ENCODE measurements around the gene ISG15. TPM values are rescaled to one million over a fixed set of nuclear protein-coding genes. Genes with fewer than 3 reads are reported as not detected.
"Not testable (repeated sequence)": the region's sequence is repeated elsewhere in the genome, so short reads cannot be mapped to it uniquely, and the experiment has no call there.

ISG15 gene
- polyA plus RNA-seq, 1 donor = 26.0 TPM

GRCh38 chr1:1013922-1014648 lies 788 bp downstream of the ISG15 start:
- WGBS (ENCODE audit: insufficient coverage, low lambda C conversion rate) = 0% methylated on average over 1 of the region's 41 CpGs
- Histone ChIP-seq H3K36me3 (ENCODE audit: control insufficient read depth, insufficient read depth, low read length) (no peaks in the 10 kb centered on the region), H3K4me3 (ENCODE audit: low read length) (peak overlapping the region; percentile 71), H3K4me1 (ENCODE audit: control insufficient read depth, insufficient read depth, low read length) (peaks cover 12% of the 10 kb centered on the region), H3K9me3 (ENCODE audit: control insufficient read depth, low read depth, low read length) (peaks cover 8% of the 10 kb centered on the region), H3K27ac (ENCODE audit: low read length) (peak overlapping the region; percentile 89), H3K27me3 (ENCODE audit: control insufficient read depth, insufficient read depth, low read length) (no peaks in the 10 kb centered on the region)
- DNase-seq = no peak

DNA sequence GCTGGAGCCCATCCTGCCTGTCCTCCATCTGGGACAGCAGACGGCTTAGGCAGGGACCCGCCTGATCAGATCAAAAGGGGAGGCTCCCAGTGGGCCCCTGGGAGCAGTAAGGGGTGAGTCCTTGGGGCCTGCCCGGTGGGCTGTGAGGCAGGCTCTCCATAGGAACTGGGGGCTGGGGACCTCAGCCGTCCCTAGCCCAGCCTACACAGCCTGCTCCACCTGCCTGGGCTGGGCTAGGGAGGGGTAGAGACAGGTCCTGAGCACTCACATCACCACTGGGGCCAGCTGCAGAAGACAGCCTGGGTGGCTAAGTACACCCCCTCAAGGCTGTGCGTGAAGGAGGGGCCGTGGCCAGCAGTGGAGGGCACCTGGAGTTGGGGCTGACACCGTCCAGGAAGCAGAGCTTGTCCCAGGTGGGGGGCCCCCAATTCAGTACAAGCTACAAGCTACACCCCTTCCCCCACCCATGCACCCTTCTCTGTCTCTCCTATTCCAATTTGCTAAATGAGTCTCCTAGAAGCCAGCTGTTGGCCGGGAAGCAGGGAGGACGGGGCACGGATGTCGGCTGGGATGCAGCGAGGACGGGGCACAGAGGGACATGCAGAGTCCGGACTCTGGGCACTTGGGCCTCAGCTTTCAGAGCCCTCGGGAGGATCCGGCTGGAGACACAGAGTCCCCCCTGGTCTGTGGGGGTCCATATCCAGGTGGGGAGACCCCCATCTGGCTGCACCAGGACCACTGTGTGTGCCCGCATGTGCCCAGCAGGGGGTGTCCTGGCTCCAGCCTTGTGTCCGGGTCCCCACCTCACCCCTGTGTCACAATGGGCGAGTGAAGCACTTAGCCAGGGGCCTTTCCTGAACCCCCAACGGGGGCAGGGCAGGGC lies 1.7 kb downstream of the ISG15 start:
- Histone ChIP-seq H3K36me3 (ENCODE audit: control insufficient read depth, insufficient read depth, low read length) (no peaks in the 10 kb centered on the region), H3K4me3 (ENCODE audit: low read length) (no peak overlapping the region), H3K27me3 (ENCODE audit: control insufficient read depth, insufficient read depth, low read length) (no peaks in the 10 kb centered on the region), H3K4me1 (ENCODE audit: control insufficient read depth, insufficient read depth, low read length) (peaks cover 13% of the 10 kb centered on the region), H3K27ac (ENCODE audit: low read length) (peak overlapping the region; percentile 6), H3K9me3 (ENCODE audit: control insufficient read depth, low read depth, low read length) (peaks cover 8% of the 10 kb centered on the region)
- DNase-seq = no peak
- WGBS (ENCODE audit: insufficient coverage, low lambda C conversion rate) = no CpG with 5 or more reads among the region's 20 CpGs

- WGBS (ENCODE audit: insufficient coverage, low lambda C conversion rate) = no CpG with 5 or more reads among the region's 17 CpGs
- not testable (repeated sequence) for H3K27me3 ChIP-seq (ENCODE audit: control insufficient read depth, insufficient read depth, low read length); DNase-seq; H3K36me3 ChIP-seq (ENCODE audit: control insufficient read depth, insufficient read depth, low read length); H3K4me3 ChIP-seq (ENCODE audit: low read length); H3K9me3 ChIP-seq (ENCODE audit: control insufficient read depth, low read depth, low read length); H3K27ac ChIP-seq (ENCODE audit: low read length)
- H3K4me1 ChIP-seq (ENCODE audit: control insufficient read depth, insufficient read depth, low read length) = peaks cover 31% of the 10 kb centered on the region
Observed at GRCh38 chr1:1017397-1018320, 4.4 kb downstream of the ISG15 start.

- WGBS (ENCODE audit: insufficient coverage, low lambda C conversion rate) = no CpG with 5 or more reads among the region's 26 CpGs
- not testable (repeated sequence) for H3K27me3 ChIP-seq (ENCODE audit: control insufficient read depth, insufficient read depth, low read length); DNase-seq; H3K4me3 ChIP-seq (ENCODE audit: low read length); H3K9me3 ChIP-seq (ENCODE audit: control insufficient read depth, low read depth, low read length); H3K27ac ChIP-seq (ENCODE audit: low read length)
- H3K36me3 ChIP-seq (ENCODE audit: control insufficient read depth, insufficient read depth, low read length) = peaks cover 11% of the 10 kb centered on the region
- H3K4me1 ChIP-seq (ENCODE audit: control insufficient read depth, insufficient read depth, low read length) = peaks cover 36% of the 10 kb centered on the region
Observed at GRCh38 chr1:1018321-1018685, 5.0 kb downstream of the ISG15 start.

DNA sequence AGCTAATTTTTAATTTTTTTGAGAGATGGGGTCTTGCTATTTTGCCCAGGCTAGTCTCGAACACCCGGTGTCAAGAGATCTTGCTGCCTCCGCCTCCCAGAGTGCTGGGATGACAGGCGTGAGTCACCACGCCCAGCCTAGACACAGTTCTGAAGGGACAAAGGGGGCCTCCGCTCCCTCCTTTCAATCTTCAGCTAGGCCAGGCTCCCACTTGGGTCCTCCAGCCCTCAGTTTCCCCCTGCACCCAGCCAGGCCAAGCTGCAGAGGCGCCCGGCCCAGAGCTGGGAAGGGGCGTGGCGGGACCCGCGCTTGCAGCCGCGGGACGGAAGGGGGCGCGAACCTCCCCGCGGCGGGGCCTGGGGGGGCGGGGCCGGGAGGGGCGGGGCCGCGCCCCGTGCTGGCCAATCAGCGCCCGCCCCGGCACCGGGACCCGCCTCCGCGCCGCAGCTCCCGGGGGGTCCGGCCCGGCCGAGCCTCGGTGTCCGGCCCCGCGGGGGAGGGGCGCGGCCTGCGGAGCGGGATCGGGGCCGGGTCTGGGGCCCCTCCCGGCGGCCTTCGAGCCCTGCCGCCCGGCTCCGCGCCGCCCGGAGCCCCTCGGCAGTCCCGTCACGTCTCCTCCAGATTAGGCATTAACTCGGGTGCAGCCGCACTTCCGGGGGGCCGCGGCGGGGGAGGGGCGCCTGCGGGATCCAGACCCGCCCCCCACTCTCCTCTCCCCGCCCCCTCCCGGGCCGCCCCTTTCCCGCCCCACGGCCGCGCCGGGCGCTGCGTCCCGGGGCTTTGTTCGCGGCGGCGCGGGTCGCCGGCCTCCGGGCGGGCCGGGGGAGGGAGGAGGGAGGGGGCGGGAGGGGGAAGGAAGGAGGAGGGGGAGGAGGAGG lies 6.1 kb downstream of the ISG15 start:
- Histone ChIP-seq H3K27ac (ENCODE audit: low read length) (peak overlapping the region; percentile 75), H3K4me3 (ENCODE audit: low read length) (peak overlapping the region; percentile 24), H3K27me3 (ENCODE audit: control insufficient read depth, insufficient read depth, low read length) (no peaks in the 10 kb centered on the region), H3K9me3 (ENCODE audit: control insufficient read depth, low read depth, low read length) (peaks cover 4% of the 10 kb centered on the region), H3K4me1 (ENCODE audit: control insufficient read depth, insufficient read depth, low read length) (peaks cover 40% of the 10 kb centered on the region), H3K36me3 (ENCODE audit: control insufficient read depth, insufficient read depth, low read length) (peaks cover 20% of the 10 kb centered on the region)
- WGBS (ENCODE audit: insufficient coverage, low lambda C conversion rate) = no CpG with 5 or more reads among the region's 91 CpGs
- DNase-seq = peak; percentile 91 to 95

DNA sequence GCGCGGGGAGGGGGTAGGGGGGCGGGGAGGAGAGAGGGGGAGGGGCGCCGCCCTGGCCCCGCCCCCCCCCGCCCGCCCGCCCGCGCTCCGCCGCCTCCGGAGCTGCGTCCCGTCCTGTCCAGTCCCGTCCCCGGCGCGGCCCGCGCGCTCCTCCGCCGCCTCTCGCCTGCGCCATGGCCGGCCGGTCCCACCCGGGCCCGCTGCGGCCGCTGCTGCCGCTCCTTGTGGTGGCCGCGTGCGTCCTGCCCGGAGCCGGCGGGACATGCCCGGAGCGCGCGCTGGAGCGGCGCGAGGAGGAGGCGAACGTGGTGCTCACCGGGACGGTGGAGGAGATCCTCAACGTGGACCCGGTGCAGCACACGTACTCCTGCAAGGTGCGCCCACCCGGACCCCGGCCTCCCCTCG lies 6.7 kb downstream of the ISG15 start, which contains the start of gene AGRN:
Gene AGRN, plus strand, starts transcription at position 121 of the 405 bp plus-strand sequence. Its CDS starts 53 bp downstream, at position 174.
- H3K27ac ChIP-seq (ENCODE audit: low read length) = peak within 1 kb of the TSS; percentile 75
- H3K27me3 ChIP-seq (ENCODE audit: control insufficient read depth, insufficient read depth, low read length) = no peaks in the 10 kb centered on the region
- WGBS (ENCODE audit: insufficient coverage, low lambda C conversion rate) = no CpG with 5 or more reads among the region's 58 CpGs
- H3K4me1 ChIP-seq (ENCODE audit: control insufficient read depth, insufficient read depth, low read length) = peaks cover 46% of the 10 kb centered on the region
- H3K4me3 ChIP-seq (ENCODE audit: low read length) = peak within 1 kb of the TSS; percentile 62
- H3K9me3 ChIP-seq (ENCODE audit: control insufficient read depth, low read depth, low read length) = peaks cover 3% of the 10 kb centered on the region
- DNase-seq = peak in 1 of 2 donors; percentile 66
- H3K36me3 ChIP-seq (ENCODE audit: control insufficient read depth, insufficient read depth, low read length) = peaks cover 23% of the 10 kb centered on the region

DNA sequence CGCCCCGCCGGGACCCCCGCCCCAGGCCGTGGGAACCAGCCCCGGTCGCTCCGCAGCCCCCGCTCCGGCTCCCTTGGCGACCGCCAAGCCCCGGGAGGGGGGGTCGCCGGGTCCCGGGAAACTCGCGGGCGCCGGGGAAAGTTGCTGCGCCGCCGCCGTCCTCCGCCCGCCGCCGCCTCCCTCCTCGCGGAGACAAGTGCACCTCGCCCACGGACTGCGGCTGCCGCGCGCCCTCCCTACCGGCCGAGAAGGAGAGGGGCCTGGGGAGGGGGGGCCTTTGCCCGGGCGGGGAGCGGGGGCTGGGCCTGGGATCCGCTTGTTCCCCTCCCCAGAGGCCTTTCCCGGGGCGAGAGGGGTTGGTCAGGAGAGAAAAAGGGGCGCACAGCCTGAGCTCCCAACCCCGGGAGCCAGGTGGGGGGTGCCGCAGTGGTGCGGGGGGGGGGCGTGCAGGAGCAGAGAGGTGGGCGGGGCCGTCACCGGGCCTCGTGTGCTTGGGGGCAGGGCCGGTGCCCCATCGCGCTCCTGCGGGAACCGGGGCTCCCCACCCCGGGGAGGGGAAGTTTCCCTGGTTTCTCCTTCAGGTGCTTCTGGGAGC lies 7.2 kb downstream of the ISG15 start:
- Histone ChIP-seq H3K36me3 (ENCODE audit: control insufficient read depth, insufficient read depth, low read length) (peaks cover 23% of the 10 kb centered on the region), H3K27ac (ENCODE audit: low read length) (peak overlapping the region; percentile 48), H3K4me1 (ENCODE audit: control insufficient read depth, insufficient read depth, low read length) (peaks cover 49% of the 10 kb centered on the region), H3K9me3 (ENCODE audit: control insufficient read depth, low read depth, low read length) (peaks cover 3% of the 10 kb centered on the region), H3K27me3 (ENCODE audit: control insufficient read depth, insufficient read depth, low read length) (no peaks in the 10 kb centered on the region), H3K4me3 (ENCODE audit: low read length) (peak overlapping the region; percentile 62)
- peak in 1 of 2 donors; percentile 53 for DNase-seq
- no CpG with 5 or more reads among the region's 59 CpGs for WGBS (ENCODE audit: insufficient coverage, low lambda C conversion rate)

- DNase-seq = peak; percentile 73 to 79
- H3K36me3 ChIP-seq (ENCODE audit: control insufficient read depth, insufficient read depth, low read length) = peaks cover 26% of the 10 kb centered on the region
- no CpG with 5 or more reads among the region's 33 CpGs for WGBS (ENCODE audit: insufficient coverage, low lambda C conversion rate)
- H3K4me3 ChIP-seq (ENCODE audit: low read length) = peak overlapping the region; percentile 62
- peaks cover 49% of the 10 kb centered on the region for H3K4me1 ChIP-seq (ENCODE audit: control insufficient read depth, insufficient read depth, low read length)
- H3K27me3 ChIP-seq (ENCODE audit: control insufficient read depth, insufficient read depth, low read length) = no peaks in the 10 kb centered on the region
- peaks cover 3% of the 10 kb centered on the region for H3K9me3 ChIP-seq (ENCODE audit: control insufficient read depth, low read depth, low read length)
- peak overlapping the region; percentile 24 for H3K27ac ChIP-seq (ENCODE audit: low read length)
Observed at GRCh38 chr1:1021010-1021919, 8.0 kb downstream of the ISG15 start.
